GM21576 (cell line): ENCODE data around the gene DYSF.

Experiments used
- ATAC-seq: cut with Tn5 transposase; IDR thresholded peaks from one replicate; pipeline ENCODE4 v1.9.1; 2021; ENCODE audit warnings: mild to moderate bottlenecking, moderate library complexity; ENCODE audit not compliant: unreplicated experiment

DYSF gene

GRCh38 chr2:71685073-71685848 lies 231.9 kb downstream of the DYSF start:
- ATAC-seq = no peak

GRCh38 chr2:71685941-71686611 lies 232.7 kb downstream of the DYSF start:
- ATAC-seq = no peak

GRCh38 chr2:71686781-71687180 lies 233.4 kb downstream of the DYSF start:
- ATAC-seq = no peak

- no peak for ATAC-seq
These were observed 234.1 kb downstream of the DYSF start for GRCh38 chr2:71687412-71687811.

- ATAC-seq = no peak
These were observed 235.2 kb downstream of the DYSF start for GRCh38 chr2:71688530-71688929.

- no peak for ATAC-seq
These were observed 236.0 kb downstream of the DYSF start for GRCh38 chr2:71689393-71689792.

GRCh38 chr2:71689968-71690834 lies 236.8 kb downstream of the DYSF start:
- ATAC-seq = no peak

- no peak for ATAC-seq
These were observed 237.6 kb downstream of the DYSF start for GRCh38 chr2:71690876-71691475.

GRCh38 chr2:71691747-71692441 lies 238.5 kb downstream of the DYSF start:
- ATAC-seq = no peak

- ATAC-seq = no peak
These were observed 239.4 kb downstream of the DYSF start for GRCh38 chr2:71692621-71693277.

- ATAC-seq = no peak
These were observed 240.2 kb downstream of the DYSF start for GRCh38 chr2:71693286-71694270.

- ATAC-seq = no peak
These were observed 241.3 kb downstream of the DYSF start for GRCh38 chr2:71694501-71695234.

GRCh38 chr2:71695235-71696120 lies 242.1 kb downstream of the DYSF start:
- ATAC-seq = no peak

- no peak for ATAC-seq
These were observed 243.0 kb downstream of the DYSF start for GRCh38 chr2:71696381-71696780.

GRCh38 chr2:71697106-71698004 lies 244.0 kb downstream of the DYSF start:
- ATAC-seq = no peak

GRCh38 chr2:71699428-71699827 lies 246.1 kb downstream of the DYSF start:
- no peak for ATAC-seq
